ENCODE data around the gene DENND2A.

GRCh38 chr7:140568021-140568813 is 72.4 kb downstream of the DENND2A start:
- TF ChIP-seq CTCF (IDR thresholded peaks at IDR 0.05; ENCODE audit: poor library complexity) (no peak), EZH2phosphoT487 (IDR thresholded peaks at IDR 0.05; ENCODE audit: low read depth, severe bottlenecking, unreplicated experiment) (no peak)

Measured in hepatocyte (in vitro differentiated cells).